Panc1 (cell line): Measurements from ENCODE around the gene BCR. TPM values are rescaled to one million over a fixed set of nuclear protein-coding genes. Genes with fewer than 3 reads are reported as not detected.

Experiments
- ATAC-seq: fragments of 200-7000 bp; cut with Tn5 transposase; 2 replicates; pipeline ENCODE4 v1.9.1; 2020; ENCODE audit warnings: mild to moderate bottlenecking, moderate library complexity
- BruUV-seq: library from RNA; stranded (reverse); fragments of 400-500 nt; replicated peaks from 2 replicates; lab custom pipeline; 2021; lab: Mats Ljungman, UMichigan
- CTCF ChIA-PET: fragments of 300-600 bp; sonication (Branson Sonifier 250); formaldehyde crosslinking; loops from one replicate; lab custom pipeline; 2022; ENCODE audit warnings: antibody characterized with exemption; lab: Charles Lee
- POLR2A ChIA-PET: fragments of 300-600 bp; sonication (Branson Sonifier 250); formaldehyde crosslinking; loops from one replicate; lab custom pipeline; 2022; ENCODE audit warnings: antibody characterized with exemption; lab: Charles Lee
- DNase-seq: peaks from one replicate; pipeline ENCODE4 v3.0.0-alpha.2; 2010; ENCODE audit warnings: low read depth, low spot score
- H3K27ac ChIP-seq: 2 replicates; pipeline ENCODE4 v1.5.1; 2011; ENCODE audit warnings: mild to moderate bottlenecking, low read length, inconsistent platforms
- H3K27me3 ChIP-seq: fragments of 200-500 bp; sonication (Bioruptor generic); 2 replicates; pipeline ENCODE4 v1.6.0; 2014; ENCODE audit warnings: low read length, inconsistent platforms; ENCODE audit not compliant: control insufficient read depth, insufficient read depth
- H3K36me3 ChIP-seq: fragments of 200-500 bp; sonication (Bioruptor generic); 2 replicates; pipeline ENCODE4 v1.5.1; 2014; ENCODE audit warnings: inconsistent platforms, mild to moderate bottlenecking, low read length, moderate library complexity; ENCODE audit not compliant: control insufficient read depth, insufficient read depth
- H3K4me1 ChIP-seq: 2 replicates; pipeline ENCODE4 v1.5.1; 2011; ENCODE audit warnings: inconsistent platforms, mild to moderate bottlenecking, low read length, moderate library complexity; ENCODE audit not compliant: control insufficient read depth, insufficient read depth
- H3K4me3 ChIP-seq, 2 experiments: 2 replicates each; pipeline ENCODE4 v1.5.1; 2011 to 2012; ENCODE audit warnings: low read depth in 2 of 2, low read length in 2 of 2, mild to moderate bottlenecking in 2 of 2, inconsistent platforms in 1 of 2, moderate library complexity in 1 of 2
- H3K9me3 ChIP-seq: fragments of 200-500 bp; sonication (Bioruptor generic); 2 replicates; pipeline ENCODE4 v1.5.1; 2014; ENCODE audit warnings: low read depth, mild to moderate bottlenecking, inconsistent platforms, low read length, moderate library complexity; ENCODE audit not compliant: control insufficient read depth, insufficient read depth
- CTCF ChIP-seq: fragments of 450-650 bp; IDR thresholded peaks from 2 replicates; pipeline ENCODE4 v1.5.1; 2017; ENCODE audit warnings: mild to moderate bottlenecking
- POLR2AphosphoS5 ChIP-seq: IDR thresholded peaks from 2 replicates; pipeline ENCODE4 v1.6.1; 2012; ENCODE audit warnings: mild to moderate bottlenecking, low read depth, low read length, moderate library complexity
- REST ChIP-seq, 2 experiments: IDR thresholded peaks; 2 replicates each; pipeline ENCODE4 v1.6.1; 2011 to 2012; ENCODE audit warnings: low read depth in 2 of 2, control low read depth in 1 of 2, low read length in 1 of 2, mild to moderate bottlenecking in 1 of 2, moderate library complexity in 1 of 2; ENCODE audit not compliant: insufficient read depth in 1 of 2
- SIN3A ChIP-seq: IDR thresholded peaks from 2 replicates; pipeline ENCODE4 v1.6.1; 2012; ENCODE audit warnings: low read depth, mild to moderate bottlenecking, low read length, moderate library complexity, borderline replicate concordance; ENCODE audit not compliant: insufficient read depth
- TCF7L2 ChIP-seq: IDR thresholded peaks from 2 replicates; pipeline ENCODE4 v1.6.1; 2011; ENCODE audit warnings: mild to moderate bottlenecking, low read depth, low read length, inconsistent platforms
- in situ Hi-C: cut with HindIII; loops from 2 replicates; pipeline ENCODE4 v1.10.0; 2016; ENCODE audit warnings: low sequenced_read_pairs, low pct_unique_long_range_greater_than_20kb
- intact Hi-C: fragments of 100-400 bp; cut with micrococcal nuclease; formaldehyde crosslinking; loops from one replicate; pipeline ENCODE4 v1.10.0; 2022; ENCODE audit not compliant: unreplicated experiment
- total RNA-seq: library from RNA; stranded (reverse); gene quantifications from one replicate; pipeline ENCODE4 v1.2.1, GENCODE V29; 2021; ENCODE audit not compliant: unreplicated experiment

BCR gene
- total RNA-seq, 1 experiment from 2014 or later: 32.1 TPM

GRCh38 chr22:23353004-23353403, 172.7 kb downstream of the BCR start:
- Histone ChIP-seq H3K36me3 (no peaks in the 10 kb centered on the region), H3K4me1 (no peaks in the 10 kb centered on the region), H3K4me3 (no peak overlapping the region), H3K27me3 (no peaks in the 10 kb centered on the region; the same call in 1 of the 2 replicates), H3K9me3 (no peaks in the 10 kb centered on the region), H3K27ac (no peak overlapping the region)
- in situ Hi-C loops: no loop called here
- TF ChIP-seq TCF7L2 (no peak), POLR2AphosphoS5 (no peak), SIN3A (no peak), CTCF (no peak), REST (IDR thresholded peaks at IDR 0.05; ENCODE audit: insufficient read depth in 1 of 2, low read depth in 2 of 2, low read length in 1 of 2) (no peak)
- BruUV-seq: no TSS peak
- DNase-seq (no peak), ATAC-seq (no peak)
- CTCF ChIA-PET: no interaction called here
- intact Hi-C loops: no loop called here
- POLR2A ChIA-PET: no interaction called here

GRCh38 chr22:23353696-23354095, 173.4 kb downstream of the BCR start:
- BruUV-seq: no TSS peak
- Histone ChIP-seq H3K36me3 (no peaks in the 10 kb centered on the region), H3K27ac (no peak overlapping the region), H3K4me3 (no peak overlapping the region), H3K27me3 (no peaks in the 10 kb centered on the region; the same call in 1 of the 2 replicates), H3K9me3 (no peaks in the 10 kb centered on the region), H3K4me1 (no peaks in the 10 kb centered on the region)
- TF ChIP-seq REST (IDR thresholded peaks at IDR 0.05; ENCODE audit: insufficient read depth in 1 of 2, low read depth in 2 of 2, low read length in 1 of 2): no peak
- ChIA-PET CTCF (no interaction called here), POLR2A (no interaction called here)
- in situ Hi-C loops: no loop called here
- DNase-seq: no peak
- no peak for ATAC-seq
- intact Hi-C loops: no loop called here
